ENCODE data around the gene TNS1. TPM values are rescaled to one million over a fixed set of nuclear protein-coding genes. Genes with fewer than 3 reads are reported as not detected.

The TNS1 gene
- total RNA-seq, 2 donors from 2014 or later, result 3.3 to 4.2 TPM

DNA sequence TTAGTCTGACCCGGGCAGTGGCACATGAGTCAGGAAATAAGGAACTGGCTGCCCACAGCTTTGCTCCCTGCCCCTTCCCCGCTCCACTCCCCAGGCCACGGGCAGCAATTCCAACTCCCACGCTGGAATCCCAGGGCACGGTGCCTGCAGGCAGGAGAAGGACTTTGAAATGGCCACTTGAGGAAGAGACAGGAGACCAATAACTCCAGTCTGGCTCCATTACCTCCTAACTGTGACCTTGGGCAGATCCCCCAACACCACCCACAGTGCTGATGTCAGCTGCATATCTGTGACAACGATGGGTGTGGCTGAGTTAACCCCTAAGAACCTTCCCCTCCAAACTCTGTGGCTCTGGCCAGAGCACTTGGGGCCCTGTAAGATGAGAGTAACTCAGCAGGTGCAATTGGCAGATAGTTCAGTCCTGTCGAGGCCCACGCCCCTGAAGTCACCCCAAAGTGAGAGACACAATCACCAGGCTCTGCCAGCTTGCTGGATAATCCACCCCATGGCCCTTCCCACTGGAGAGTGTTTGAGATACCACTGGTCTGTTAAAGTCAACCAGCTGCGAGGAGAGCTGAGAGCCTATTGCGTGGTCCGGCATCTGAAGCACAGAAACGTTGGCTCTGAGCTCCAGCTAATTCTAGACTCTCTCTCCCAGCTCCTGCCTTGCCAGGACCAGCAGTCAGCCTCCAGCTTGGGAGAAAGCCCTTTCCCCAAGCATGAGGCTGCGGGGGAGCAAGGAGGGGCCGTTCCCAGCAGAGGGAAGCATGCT lies 175.2 kb downstream of the TNS1 start:
- Mint-ChIP-seq H3K36me3 (ENCODE audit: low read depth) (no peaks in the 10 kb centered on the region), H3K27ac (no peak overlapping the region), H3K9me3 (no peaks in the 10 kb centered on the region), H3K4me3 (no peak overlapping the region), H3K27me3 (ENCODE audit: insufficient read depth) (peaks cover 3% of the 10 kb centered on the region), H3K4me1 (peaks cover 6% of the 10 kb centered on the region)
- no peak overlapping the region for H3K4me3 ChIP-seq (ENCODE audit: low read length)
- TF ChIP-seq, protein P1, sequence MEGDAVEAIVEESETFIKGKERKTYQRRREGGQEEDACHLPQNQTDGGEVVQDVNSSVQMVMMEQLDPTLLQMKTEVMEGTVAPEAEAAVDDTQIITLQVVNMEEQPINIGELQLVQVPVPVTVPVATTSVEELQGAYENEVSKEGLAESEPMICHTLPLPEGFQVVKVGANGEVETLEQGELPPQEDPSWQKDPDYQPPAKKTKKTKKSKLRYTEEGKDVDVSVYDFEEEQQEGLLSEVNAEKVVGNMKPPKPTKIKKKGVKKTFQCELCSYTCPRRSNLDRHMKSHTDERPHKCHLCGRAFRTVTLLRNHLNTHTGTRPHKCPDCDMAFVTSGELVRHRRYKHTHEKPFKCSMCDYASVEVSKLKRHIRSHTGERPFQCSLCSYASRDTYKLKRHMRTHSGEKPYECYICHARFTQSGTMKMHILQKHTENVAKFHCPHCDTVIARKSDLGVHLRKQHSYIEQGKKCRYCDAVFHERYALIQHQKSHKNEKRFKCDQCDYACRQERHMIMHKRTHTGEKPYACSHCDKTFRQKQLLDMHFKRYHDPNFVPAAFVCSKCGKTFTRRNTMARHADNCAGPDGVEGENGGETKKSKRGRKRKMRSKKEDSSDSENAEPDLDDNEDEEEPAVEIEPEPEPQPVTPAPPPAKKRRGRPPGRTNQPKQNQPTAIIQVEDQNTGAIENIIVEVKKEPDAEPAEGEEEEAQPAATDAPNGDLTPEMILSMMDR (conservative IDR thresholded peaks at IDR 0.05), result no peak
- H3K9me3 ChIP-seq (ENCODE audit: control insufficient read depth, low read length), result no peaks in the 10 kb centered on the region
- H3K4me1 ChIP-seq (ENCODE audit: control insufficient read depth, insufficient read depth, low read length), result peaks cover 4% of the 10 kb centered on the region
- WGBS, 2 experiments (ENCODE audit: insufficient coverage in 1 of 2, insufficient read length in 1 of 2), result 82 to 86% methylated on average over 9 to 14 of the region's 14 CpGs
- no peak overlapping the region for H3K27ac ChIP-seq (ENCODE audit: low read depth, low read length)
- no peaks in the 10 kb centered on the region for H3K36me3 ChIP-seq (ENCODE audit: control insufficient read depth, insufficient read depth, low read length)
- H3K9ac ChIP-seq (ENCODE audit: extremely low read depth, low read length, poor library complexity, severe bottlenecking), result no peak overlapping the region
- DNase-seq, result no peak
- no peaks in the 10 kb centered on the region for H3K27me3 ChIP-seq (ENCODE audit: control insufficient read depth, insufficient read depth, low read length, poor library complexity, severe bottlenecking)

DNA sequence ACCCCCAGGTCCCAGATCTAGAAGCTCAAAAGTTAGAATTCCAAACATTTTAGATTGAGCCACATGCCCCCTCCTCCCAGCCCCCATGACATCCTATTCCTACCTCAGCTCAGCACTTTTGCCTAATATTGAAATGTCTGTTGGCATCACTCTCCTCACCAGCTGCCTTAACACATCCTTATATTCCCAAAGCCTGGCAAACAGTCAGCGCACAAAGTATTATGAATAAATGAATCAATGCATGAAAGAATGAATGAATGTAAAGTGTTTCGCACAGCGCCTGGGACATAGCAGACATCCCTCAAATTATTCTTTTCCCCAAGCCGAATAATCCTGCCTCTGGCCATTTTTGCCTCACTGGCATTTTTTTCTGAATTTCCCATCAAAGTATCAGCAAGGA lies 175.8 kb downstream of the TNS1 start:
- no peaks in the 10 kb centered on the region for H3K36me3 ChIP-seq (ENCODE audit: control insufficient read depth, insufficient read depth, low read length)
- H3K4me3 ChIP-seq (ENCODE audit: low read length), result no peak overlapping the region
- Mint-ChIP-seq H3K4me1 (peaks cover 6% of the 10 kb centered on the region), H3K9me3 (no peaks in the 10 kb centered on the region), H3K4me3 (no peak overlapping the region), H3K36me3 (ENCODE audit: low read depth) (no peaks in the 10 kb centered on the region), H3K27ac (no peak overlapping the region), H3K27me3 (ENCODE audit: insufficient read depth) (peaks cover 3% of the 10 kb centered on the region)
- H3K9me3 ChIP-seq (ENCODE audit: control insufficient read depth, low read length), result no peaks in the 10 kb centered on the region
- H3K27ac ChIP-seq (ENCODE audit: low read depth, low read length), result no peak overlapping the region
- TF ChIP-seq, protein P1 (conservative IDR thresholded peaks at IDR 0.05), result no peak
- no peak overlapping the region for H3K9ac ChIP-seq (ENCODE audit: extremely low read depth, low read length, poor library complexity, severe bottlenecking)
- H3K27me3 ChIP-seq (ENCODE audit: control insufficient read depth, insufficient read depth, low read length, poor library complexity, severe bottlenecking), result no peaks in the 10 kb centered on the region
- 95 to 100% methylated on average over 3 to 4 of the region's 4 CpGs for WGBS, 2 experiments (ENCODE audit: insufficient coverage in 1 of 2, insufficient read length in 1 of 2)
- peaks cover 4% of the 10 kb centered on the region for H3K4me1 ChIP-seq (ENCODE audit: control insufficient read depth, insufficient read depth, low read length)
- no peak for DNase-seq

DNA sequence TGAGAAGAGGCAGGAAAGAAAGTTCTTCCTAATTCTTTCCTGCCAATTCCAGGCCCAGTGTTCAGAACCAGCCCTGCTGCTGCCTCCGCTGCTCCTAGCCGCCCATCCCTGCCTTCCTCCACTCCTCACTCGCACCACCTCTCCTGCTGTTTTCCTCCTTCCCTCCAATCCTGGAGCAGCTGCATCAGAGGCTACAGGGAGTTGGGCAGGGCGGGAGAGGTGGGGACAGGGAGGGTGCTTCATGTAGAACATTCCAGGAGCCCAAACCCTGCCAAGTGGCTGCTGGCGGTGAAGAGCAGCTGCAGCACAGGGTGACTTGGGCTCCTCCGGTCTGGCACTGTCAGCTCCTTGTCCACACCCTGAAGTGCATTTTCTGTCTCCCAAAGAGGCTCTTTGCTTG lies 176.3 kb downstream of the TNS1 start:
- no peaks in the 10 kb centered on the region for H3K9me3 ChIP-seq (ENCODE audit: control insufficient read depth, low read length)
- H3K4me1 ChIP-seq (ENCODE audit: control insufficient read depth, insufficient read depth, low read length), result peaks cover 4% of the 10 kb centered on the region
- TF ChIP-seq, protein P1 (conservative IDR thresholded peaks at IDR 0.05), result no peak
- Mint-ChIP-seq H3K36me3 (ENCODE audit: low read depth) (no peaks in the 10 kb centered on the region), H3K4me3 (no peak overlapping the region), H3K4me1 (peaks cover 6% of the 10 kb centered on the region), H3K27ac (no peak overlapping the region), H3K27me3 (ENCODE audit: insufficient read depth) (peaks cover 3% of the 10 kb centered on the region), H3K9me3 (no peaks in the 10 kb centered on the region)
- no peak overlapping the region for H3K27ac ChIP-seq (ENCODE audit: low read depth, low read length)
- no peaks in the 10 kb centered on the region for H3K36me3 ChIP-seq (ENCODE audit: control insufficient read depth, insufficient read depth, low read length)
- WGBS, 2 experiments (ENCODE audit: insufficient coverage in 1 of 2, insufficient read length in 1 of 2), result 87 to 89% methylated on average over 2 to 6 of the region's 6 CpGs
- H3K9ac ChIP-seq (ENCODE audit: extremely low read depth, low read length, poor library complexity, severe bottlenecking), result no peak overlapping the region
- no peak overlapping the region for H3K4me3 ChIP-seq (ENCODE audit: low read length)
- H3K27me3 ChIP-seq (ENCODE audit: control insufficient read depth, insufficient read depth, low read length, poor library complexity, severe bottlenecking), result no peaks in the 10 kb centered on the region
- DNase-seq, result peak; percentile 60
